Astrocyte of the spinal cord (primary cell): ENCODE measurements around the gene DUSP22.
"Not testable (repeated sequence)": the region's sequence is repeated elsewhere in the genome, so short reads cannot be mapped to it uniquely, and the experiment has no call there.

Experiments used
- DNase-seq: peaks from one replicate; pipeline ENCODE4 v3.0.0; 2011; ENCODE audit warnings: low read depth, low spot score
- H3K4me3 ChIP-seq: 2 replicates; pipeline ENCODE4 v1.5.1; 2011; ENCODE audit warnings: low read depth, mild to moderate bottlenecking, low read length, moderate library complexity
- in situ Hi-C: cut with HindIII; loops from 2 replicates; pipeline ENCODE4 v1.10.0; 2017; ENCODE audit warnings: low sequenced_read_pairs
- TF ChIP-seq, protein P1 (sequence below): IDR thresholded peaks from 2 replicates; pipeline ENCODE4 v1.5.1; 2012; ENCODE audit warnings: low read depth, mild to moderate bottlenecking, low read length, inconsistent platforms

DUSP22 gene

GRCh38 chr6:322940-323729, 30.8 kb downstream of the DUSP22 start:
- H3K4me3 ChIP-seq = no peak overlapping the region
- TF ChIP-seq, protein P1, sequence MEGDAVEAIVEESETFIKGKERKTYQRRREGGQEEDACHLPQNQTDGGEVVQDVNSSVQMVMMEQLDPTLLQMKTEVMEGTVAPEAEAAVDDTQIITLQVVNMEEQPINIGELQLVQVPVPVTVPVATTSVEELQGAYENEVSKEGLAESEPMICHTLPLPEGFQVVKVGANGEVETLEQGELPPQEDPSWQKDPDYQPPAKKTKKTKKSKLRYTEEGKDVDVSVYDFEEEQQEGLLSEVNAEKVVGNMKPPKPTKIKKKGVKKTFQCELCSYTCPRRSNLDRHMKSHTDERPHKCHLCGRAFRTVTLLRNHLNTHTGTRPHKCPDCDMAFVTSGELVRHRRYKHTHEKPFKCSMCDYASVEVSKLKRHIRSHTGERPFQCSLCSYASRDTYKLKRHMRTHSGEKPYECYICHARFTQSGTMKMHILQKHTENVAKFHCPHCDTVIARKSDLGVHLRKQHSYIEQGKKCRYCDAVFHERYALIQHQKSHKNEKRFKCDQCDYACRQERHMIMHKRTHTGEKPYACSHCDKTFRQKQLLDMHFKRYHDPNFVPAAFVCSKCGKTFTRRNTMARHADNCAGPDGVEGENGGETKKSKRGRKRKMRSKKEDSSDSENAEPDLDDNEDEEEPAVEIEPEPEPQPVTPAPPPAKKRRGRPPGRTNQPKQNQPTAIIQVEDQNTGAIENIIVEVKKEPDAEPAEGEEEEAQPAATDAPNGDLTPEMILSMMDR = no peak
- DNase-seq = no peak
- in situ Hi-C loops = no loop called here

- H3K4me3 ChIP-seq = no peak overlapping the region
- no peak for DNase-seq
- in situ Hi-C loops = no loop called here
- TF ChIP-seq, protein P1 = no peak
Measured at GRCh38 chr6:323730-324088, 31.4 kb downstream of the DUSP22 start.

- no peak for DNase-seq
- no peak overlapping the region for H3K4me3 ChIP-seq
- in situ Hi-C loops = no loop called here
- TF ChIP-seq, protein P1 = no peak
Measured at GRCh38 chr6:324116-324728, 31.9 kb downstream of the DUSP22 start.

GRCh38 chr6:324729-325125, 32.4 kb downstream of the DUSP22 start:
- TF ChIP-seq, protein P1 = no peak
- in situ Hi-C loops = no loop called here
- no peak for DNase-seq
- no peak overlapping the region for H3K4me3 ChIP-seq

- H3K4me3 ChIP-seq, in situ Hi-C loops, DNase-seq: not testable (repeated sequence)
Measured at GRCh38 chr6:325161-325860, 33.0 kb downstream of the DUSP22 start.

- DNase-seq, H3K4me3 ChIP-seq, in situ Hi-C loops: not testable (repeated sequence)
Measured at GRCh38 chr6:326066-326465, 33.8 kb downstream of the DUSP22 start.

DNA sequence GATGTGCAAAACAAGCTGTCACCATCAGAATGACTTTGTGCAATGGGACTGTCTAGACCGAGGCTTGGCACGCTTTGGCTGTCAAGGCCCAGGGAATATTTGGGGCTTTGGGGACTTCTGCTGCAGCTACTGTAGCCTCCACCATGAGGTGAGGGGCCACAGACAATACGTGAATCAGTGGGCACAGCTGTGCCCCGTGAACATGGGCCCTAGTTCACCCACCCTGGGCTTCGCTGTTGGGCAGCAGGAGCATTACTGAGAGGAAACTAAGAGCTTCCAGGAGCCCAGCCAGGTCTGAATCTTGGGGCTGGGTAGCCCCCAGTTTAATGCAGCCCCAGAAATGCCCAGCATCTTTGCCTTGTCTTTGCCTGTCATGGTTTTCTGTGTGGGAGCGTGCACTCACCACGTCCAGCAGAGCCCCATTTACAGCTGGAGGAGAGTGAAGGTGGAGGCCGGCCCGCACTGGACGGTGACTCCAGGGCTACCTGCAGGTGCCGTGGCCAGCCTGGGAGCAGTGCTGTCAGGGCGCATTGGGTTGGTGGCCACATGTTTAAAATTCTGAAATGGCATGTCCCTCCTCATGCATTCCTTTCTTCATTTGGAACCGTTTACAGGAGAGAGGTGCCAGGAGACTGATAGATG, 34.7 kb downstream of the DUSP22 start:
- TF ChIP-seq, protein P1 = no peak
- no peak for DNase-seq
- no peak overlapping the region for H3K4me3 ChIP-seq
- in situ Hi-C loops = no loop called here
